ENCODE measurements around the gene MRGPRX3.
A peak's percentile ranks its signal among the peaks of the same experiment; 100 is the strongest.
"Not testable (repeated sequence)": the region's sequence is repeated elsewhere in the genome, so short reads cannot be mapped to it uniquely, and the experiment has no call there.

MRGPRX3 gene

GRCh38 chr11:18105086-18105801 is 27.1 kb upstream of the MRGPRX3 start:
- TF ChIP-seq CTCF (IDR thresholded peaks at IDR 0.05; ENCODE audit: borderline replicate concordance, insufficient read depth, low read depth, low read length), result no peak
- H3K4me3 ChIP-seq (ENCODE audit: low read depth, low read length), result peak overlapping the region; percentile 95

GRCh38 chr11:18105802-18106574 is 26.4 kb upstream of the MRGPRX3 start, which contains the start of gene SAAL1:
SAAL1 (minus strand) TSS chr11:18106082; CDS start chr11:18106041, 41 bp downstream.
- peak; percentile 94 for TF ChIP-seq CTCF (IDR thresholded peaks at IDR 0.05; ENCODE audit: borderline replicate concordance, insufficient read depth, low read depth, low read length)

GRCh38 chr11:18106688-18107087 is 25.7 kb upstream of the MRGPRX3 start:
- H3K4me3 ChIP-seq (ENCODE audit: low read depth, low read length), result no peak overlapping the region

More at GRCh38 chr11:18105802-18106574, 26.4 kb upstream of the MRGPRX3 start, which contains the start of gene SAAL1:
- peak within 1 kb of the TSS; percentile 95 for H3K4me3 ChIP-seq (ENCODE audit: low read depth, low read length)

GRCh38 chr11:18108254-18108653 is 24.1 kb upstream of the MRGPRX3 start:
- H3K4me3 ChIP-seq (ENCODE audit: low read depth, low read length), result no peak overlapping the region
- no peak for TF ChIP-seq CTCF (IDR thresholded peaks at IDR 0.05; ENCODE audit: borderline replicate concordance, insufficient read depth, low read depth, low read length)

More at GRCh38 chr11:18106688-18107087, 25.7 kb upstream of the MRGPRX3 start:
- no peak for TF ChIP-seq CTCF (IDR thresholded peaks at IDR 0.05; ENCODE audit: borderline replicate concordance, insufficient read depth, low read depth, low read length)

DNA sequence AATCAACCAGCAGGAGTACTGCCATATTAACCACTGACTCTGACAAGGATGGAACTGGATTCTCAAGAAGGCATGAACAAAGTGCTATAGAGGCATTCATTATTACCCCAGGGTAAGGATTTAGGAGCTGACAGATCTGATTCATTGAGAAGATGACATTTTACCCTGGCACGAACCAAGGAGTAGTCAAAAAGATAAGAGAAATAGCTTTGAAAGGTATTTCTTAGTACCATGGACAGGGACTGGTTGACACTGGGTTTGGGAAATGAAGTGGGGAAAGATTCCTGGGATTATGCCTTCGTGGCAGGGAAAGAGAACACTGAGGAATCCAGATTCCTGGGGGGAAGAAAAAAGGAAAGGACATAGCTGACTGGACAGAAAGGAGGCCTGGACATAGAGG is 21.4 kb upstream of the MRGPRX3 start:
- no peak overlapping the region for H3K4me3 ChIP-seq (ENCODE audit: low read depth, low read length)
- TF ChIP-seq CTCF (IDR thresholded peaks at IDR 0.05; ENCODE audit: borderline replicate concordance, insufficient read depth, low read depth, low read length), result no peak

DNA sequence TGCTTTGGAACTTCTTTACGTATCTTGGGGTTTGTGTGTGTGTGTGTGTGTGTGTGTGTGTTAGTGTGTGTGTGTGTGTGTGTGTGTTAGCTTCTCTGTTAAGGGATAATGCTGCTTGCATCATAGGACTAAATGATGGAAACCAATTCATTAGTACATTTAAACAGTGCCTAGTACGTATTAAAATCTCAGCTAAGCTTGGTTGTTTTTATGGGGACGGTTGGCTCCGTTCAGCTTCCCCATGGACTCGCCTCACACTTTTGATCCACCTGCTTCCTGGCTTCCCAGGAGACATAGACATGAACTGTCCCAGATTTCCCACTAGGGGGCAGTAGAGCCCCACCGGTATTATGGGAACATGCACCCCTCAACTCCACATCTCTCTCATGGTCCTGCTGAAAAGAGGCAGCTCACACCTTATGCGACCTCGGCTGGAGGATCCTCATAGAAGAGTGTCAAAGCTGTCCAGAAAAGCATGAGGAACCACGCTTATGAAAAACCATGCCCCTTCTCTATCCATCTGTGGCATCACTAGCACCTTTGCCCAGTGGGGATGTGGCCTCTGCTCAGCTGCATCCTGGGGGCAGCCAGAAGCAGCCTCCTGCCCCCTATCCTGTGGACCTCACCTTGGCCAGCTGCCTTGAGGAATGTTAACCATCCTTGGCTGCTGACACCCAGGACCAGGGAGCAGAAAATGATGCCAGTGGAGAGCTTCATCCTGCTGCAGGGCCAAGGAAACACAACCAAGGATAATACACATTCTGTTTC is 16.8 kb upstream of the MRGPRX3 start:
- TF ChIP-seq CTCF (IDR thresholded peaks at IDR 0.05; ENCODE audit: borderline replicate concordance, insufficient read depth, low read depth, low read length), result peak; percentile 86
- no peak overlapping the region for H3K4me3 ChIP-seq (ENCODE audit: low read depth, low read length)

DNA sequence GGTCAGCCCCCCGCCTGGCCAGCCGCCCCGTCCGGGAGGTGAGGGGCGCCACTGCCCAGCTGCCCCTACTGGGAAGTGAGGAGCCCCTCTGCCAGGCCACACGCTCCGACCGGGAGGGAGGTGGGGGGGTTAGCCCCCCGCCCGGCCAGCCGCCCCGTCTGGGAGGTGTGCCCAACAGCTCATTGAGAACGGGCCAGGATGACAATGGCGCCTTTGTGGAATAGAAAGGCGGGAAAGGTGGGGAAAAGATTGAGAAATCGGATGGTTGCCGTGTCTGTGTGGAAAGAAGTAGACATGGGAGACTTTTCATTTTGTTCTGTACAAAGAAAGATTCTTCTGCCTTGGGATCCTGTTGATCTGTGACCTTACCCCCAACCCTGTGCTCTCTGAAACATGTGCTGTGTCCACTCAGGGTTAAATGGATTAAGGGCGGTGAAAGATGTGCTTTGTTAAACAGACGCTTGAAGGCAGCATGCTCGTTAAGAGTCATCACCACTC is 11.0 kb upstream of the MRGPRX3 start:
- not testable (repeated sequence) for H3K4me3 ChIP-seq (ENCODE audit: low read depth, low read length)

GRCh38 chr11:18131115-18131514 is 1.3 kb upstream of the MRGPRX3 start:
- not testable (repeated sequence) for H3K4me3 ChIP-seq (ENCODE audit: low read depth, low read length)

All from GM12875 (cell line).